NCI-H146 treated with DMSO at 0.1 percent for 48 hours (cell line): ENCODE data around the gene VAC14.
A peak's percentile ranks its signal among the peaks of the same experiment; 100 is the strongest.

Experiments used
- DNase-seq: peaks from one replicate; lab custom pipeline; 2025; ENCODE audit not compliant: unreplicated experiment; lab: John Stamatoyannopoulos, UW

Gene VAC14

DNA sequence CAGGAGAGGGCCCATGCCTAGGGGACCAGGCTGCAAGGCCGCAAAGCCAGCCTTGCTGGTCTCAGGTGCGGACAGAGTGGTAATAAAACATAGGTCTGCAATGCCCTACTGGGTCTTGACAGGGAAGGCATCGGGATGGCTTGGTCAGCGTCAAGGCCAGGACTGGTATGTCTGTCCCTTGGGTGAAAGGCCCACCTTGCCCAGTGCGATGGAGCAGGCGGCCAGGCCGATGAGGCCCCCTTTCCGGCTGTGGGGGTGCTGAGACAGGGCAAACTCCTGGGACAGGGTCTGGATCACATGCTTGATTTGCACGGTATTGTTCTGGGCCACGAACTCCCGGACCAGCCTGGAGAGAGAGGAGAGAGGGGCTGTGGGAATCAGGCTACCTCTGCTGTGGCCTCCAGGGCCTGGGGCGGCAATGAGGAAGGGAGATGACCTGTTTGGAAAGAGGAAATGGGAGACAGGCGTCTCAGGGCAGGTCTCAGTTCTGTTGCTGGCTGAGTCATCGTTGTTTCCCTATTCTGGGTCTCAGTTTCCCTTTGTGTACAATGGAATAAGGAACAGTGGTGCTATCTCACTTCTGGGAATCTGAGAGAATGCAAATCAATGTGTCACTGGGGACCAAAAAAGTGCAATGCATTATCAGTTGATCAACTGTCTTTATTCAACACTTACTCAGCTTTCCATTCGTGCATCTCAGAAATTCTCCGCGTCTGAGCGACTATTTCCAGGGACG, 14.8 kb downstream of the VAC14 start:
- DNase-seq: no peak

DNA sequence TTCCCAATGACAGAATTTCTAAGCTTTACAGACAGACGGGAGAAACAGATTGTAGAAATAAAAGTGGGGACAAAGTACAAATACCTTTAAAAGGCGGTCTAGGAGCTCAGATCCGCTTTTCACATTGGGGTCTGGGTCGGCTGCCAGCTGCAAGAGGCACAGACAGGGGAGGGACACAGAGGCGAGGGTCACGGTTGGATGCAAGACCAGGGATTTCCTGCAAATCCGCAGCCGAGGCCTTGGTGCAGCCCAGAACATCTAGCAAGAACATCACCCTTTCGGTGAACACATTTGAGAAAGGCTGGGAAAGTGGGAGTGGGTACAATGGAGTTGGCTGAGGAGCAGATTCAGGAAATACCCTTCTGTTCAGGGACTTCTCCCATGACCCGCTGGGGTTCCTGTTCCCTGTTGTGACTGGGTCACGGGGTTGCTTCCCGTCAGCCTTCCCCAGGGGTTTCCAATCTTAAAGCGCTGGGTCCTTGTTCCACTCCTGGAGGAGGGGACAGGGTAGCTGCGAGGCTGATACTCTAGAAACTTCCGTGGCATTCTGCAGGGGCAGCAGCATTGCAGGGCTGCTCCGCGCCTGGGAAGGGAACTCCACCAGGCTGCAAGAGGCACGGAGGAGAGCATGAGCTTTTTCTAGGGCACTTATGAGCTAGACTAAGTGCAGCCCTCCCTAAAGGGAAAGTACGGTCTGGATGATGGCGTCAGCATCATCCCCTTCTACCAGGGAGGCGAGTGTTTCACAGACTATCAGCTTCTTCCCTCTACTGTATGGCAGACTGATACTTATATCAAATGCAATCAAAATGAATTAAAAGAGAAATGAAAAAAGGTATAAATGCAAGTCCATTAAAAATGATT, 16.0 kb downstream of the VAC14 start:
- DNase-seq: no peak

DNA sequence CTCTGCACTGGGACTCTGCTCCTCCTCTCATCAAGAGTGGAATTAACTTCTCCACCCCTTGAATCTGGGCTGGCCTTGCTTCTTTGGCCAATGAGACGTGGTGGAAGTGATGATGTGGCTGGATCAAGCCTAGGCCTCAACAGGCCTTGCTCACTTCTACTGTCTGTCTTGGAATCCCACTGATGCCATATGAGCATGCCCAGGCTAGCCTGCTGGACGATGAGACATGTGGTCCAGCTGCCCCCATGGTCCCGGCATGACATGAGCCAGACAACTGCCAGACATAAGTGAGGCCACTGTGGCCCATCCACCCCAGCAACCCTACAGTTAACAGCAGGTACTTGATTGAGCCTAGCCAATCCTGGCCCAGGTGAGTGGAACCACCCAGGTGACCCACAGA, 18.7 kb downstream of the VAC14 start:
- no peak for DNase-seq

DNA sequence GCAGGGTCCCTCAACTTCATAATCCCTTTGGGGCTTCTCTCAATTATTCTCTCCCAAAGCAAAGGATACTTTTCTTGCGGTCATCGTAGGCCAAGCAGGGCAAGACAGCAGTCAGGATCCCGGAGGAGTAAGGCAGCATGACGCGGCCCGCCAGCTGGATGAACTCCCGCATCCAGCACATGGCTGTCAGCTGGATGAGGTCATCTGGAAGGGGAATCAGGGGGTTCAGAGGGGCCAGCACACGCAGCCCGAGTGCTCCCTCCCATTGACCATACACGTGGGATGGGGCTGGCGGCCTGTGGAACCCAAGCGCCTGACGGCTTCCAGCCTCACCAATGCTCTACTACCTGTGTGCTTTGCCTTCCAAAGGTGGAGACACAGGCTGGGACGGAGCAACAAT, 19.2 kb downstream of the VAC14 start:
- no peak for DNase-seq

DNA sequence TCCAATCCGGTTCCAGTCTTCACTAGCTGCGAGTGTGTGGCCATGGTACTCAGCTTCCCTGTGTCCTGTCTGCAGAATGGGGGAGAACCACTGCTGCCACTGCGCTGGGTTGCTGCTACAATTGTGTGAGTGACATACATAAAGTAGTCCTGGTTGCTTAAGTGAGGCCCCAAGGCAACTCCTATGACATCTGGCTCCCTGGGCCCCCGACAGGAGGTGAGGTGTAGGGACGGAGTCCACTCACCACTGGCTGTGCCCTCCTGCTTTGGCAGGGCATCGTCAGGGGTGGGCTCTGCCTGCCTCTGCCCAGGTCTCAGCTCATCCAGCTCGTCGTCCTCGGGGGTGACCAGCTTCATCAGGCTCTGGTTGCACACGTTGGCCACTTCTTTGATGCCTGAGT, 20.4 kb downstream of the VAC14 start:
- no peak for DNase-seq

DNA sequence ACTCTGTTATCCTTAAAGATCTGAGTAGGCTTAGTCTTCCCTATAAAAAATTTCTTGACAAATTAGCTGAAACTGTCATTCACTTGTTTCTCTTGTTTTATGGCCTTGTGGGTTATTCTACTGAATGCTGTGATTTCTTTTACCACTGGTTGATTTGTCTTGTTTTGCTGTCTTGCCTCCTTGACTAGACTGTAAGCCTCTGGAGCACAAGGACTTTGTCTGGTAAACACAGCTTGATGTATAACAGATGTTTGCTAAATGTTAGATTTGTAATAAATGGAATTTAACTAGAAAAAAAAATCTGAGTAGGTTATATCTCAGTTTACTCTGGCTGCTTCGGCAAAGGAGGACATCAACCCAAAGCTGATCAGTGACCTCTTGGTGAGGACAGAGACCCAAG, 21.6 kb downstream of the VAC14 start:
- DNase-seq: no peak

DNA sequence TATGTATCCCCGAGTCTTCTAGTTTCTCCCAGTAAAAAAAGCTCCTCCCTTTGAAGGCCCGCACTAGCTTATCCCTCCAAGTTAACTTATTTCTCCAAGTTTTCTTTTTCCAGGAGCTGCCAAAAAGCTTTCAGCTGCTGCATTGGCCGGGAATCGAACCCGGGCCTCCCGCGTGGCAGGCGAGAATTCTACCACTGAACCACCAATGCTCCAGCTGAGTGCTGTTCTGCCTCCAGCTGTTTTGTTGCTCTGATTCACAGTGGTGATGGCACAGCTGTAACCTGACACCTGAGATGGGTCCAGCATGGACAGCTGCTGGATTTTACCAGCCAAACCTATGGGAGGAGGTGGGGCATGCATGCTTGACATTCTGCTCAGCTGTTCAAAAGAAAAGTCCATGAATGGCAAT, 22.1 kb downstream of the VAC14 start:
- peak; percentile 4 for DNase-seq

DNA sequence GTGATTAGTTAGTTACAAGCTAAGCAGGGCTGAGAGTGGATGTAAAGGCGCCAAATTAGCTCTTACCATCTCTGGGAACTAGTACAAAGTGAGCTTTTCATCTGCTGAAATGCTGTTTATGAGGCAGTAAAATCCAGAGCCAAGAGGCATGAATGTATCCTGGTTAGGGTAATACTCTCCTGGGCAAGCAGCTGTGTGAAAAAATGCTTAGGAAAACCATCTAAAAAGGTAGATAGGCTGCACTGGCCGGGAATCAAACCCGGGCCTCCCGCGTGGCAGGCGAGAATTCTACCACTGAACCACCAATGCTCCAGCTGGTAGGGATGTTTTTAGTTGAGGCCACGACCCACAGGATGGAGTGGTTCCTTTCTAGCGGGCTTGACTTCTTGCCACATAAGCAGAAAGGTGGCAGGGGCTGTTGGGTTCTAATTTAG, 23.0 kb downstream of the VAC14 start:
- DNase-seq: no peak

DNA sequence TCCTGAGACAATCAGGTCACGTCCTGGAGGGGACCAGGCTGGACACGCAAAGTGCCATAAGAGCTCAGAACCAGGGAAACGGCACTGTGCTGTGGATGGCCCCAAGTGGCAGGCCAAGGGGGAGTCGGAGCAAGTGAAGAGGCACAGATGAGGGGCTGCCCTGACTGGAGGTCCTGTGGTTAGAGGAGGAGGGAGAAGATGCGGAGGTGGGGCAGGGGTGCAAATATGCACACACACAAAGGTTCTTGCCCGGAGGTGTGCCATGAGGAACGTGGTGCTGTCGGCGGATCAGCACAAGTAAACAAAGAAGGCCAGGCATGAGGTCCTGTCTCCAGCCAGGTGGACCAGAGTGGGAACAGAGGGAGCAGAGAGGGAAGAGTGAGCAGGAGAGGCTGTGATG, 23.5 kb downstream of the VAC14 start:
- no peak for DNase-seq

DNA sequence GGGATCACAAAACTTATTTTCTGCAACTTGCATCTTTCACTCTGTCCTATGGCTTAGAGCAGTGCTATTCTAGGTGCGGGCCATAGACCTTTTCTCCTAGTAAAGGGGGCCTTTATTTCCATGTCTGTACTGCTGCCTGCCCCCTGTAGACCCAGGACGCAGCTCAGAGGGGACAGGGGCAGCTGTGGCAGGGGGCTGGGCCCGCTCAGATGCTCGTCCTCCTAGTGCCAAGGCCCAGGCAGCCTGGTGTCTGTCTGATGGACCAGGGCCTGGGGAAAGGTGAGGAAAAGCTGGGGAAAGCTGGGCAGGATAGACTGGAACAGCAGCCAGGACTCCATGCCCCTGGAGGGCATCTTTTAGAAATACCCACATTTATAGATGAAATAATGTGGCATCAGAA, 25.6 kb downstream of the VAC14 start:
- no peak for DNase-seq

DNA sequence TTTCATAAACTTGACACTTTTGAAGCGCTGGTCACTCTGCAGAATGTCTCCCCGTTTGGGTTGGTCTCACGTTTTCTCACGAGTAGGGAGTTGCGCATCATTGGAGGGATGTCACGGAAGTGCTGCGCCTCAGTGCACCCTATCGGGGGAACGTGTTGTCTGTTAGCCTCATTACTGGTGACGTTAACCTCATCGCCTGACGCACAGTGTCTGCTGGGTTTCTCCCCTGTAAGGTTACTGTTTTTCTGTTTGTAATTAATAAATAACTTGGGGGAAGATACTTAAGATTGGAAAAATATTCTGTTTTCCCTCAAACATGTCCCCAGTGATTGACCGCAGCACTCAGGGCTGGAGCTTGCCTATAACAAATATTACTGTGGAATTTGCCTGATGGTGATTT, 26.7 kb downstream of the VAC14 start:
- DNase-seq: no peak

DNA sequence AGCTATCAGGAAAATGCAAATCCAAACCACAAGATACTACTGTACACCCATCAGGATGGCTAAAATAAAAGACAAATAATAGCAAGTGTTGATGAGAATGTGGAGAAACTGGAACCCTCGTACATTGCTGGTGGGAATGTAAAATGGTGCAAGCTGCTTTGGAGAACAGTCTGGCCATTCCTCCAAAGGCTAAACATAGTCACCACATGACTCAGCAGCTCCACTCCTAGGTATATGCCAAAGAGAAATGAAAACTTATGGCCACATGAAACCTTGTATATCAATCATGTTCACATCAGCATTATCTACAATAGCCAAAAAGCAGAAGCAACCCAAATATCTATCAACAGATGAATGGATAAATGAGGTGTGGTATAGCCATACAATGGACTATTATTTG, 28.5 kb downstream of the VAC14 start:
- no peak for DNase-seq

DNA sequence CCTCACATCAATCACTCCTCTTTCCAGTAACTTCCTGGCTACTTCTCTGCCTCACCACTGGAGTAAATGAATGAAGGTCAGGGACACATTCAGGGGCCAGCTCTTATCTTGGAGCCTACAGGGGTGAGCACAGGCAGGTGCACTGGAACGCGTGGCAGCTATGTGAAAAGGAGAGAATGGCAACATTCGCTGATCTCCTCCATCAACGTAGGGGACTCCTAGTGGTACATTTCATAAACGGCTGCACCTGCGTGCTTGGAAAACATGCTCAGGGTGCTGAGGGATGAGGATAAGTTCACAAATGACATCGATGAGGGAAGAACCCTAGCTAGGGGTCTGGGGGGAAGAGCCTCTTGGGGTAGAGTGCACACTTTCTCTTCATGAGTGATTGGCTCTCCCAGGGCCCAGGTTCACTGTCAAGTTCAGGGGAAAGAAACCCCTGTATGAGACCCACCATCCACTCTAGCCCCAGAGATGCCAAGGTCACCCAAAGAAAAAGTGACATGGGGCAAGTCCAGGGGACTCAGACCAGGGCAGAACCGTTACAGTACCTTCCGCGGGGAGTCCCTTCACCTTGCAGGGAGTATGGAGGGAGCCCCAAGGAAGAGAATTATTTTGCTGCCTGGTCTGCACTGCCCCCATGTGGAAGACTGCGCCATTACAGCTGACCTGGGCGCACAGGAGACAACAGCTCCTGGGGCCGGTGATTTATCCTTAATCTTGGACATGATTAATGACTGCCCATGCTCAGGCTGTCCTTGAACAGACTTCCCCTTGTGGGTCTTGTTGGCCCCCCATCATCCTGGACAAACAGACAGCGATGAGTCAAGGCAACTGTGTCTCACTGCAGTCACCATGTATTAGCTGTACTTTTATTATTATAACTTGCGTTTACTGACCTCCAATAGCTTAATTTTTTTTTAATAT, 30.1 kb downstream of the VAC14 start:
- DNase-seq: no peak

DNA sequence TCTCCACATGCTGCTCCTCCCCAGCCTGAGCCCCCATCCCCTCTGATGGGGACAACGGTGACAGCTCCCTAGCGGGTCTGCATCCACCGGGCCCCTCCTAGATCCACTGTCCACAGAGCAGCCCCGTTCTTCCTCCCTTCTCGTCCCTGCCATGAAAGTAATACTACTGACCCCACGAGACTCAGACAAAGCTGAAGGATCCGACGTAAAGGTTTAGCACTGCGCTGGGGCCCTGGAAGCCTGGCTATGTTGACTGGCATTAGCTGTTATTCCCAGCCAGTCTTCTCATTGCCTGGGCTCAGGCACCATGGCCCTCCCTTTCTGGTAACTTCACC, 30.7 kb downstream of the VAC14 start:
- no peak for DNase-seq

DNA sequence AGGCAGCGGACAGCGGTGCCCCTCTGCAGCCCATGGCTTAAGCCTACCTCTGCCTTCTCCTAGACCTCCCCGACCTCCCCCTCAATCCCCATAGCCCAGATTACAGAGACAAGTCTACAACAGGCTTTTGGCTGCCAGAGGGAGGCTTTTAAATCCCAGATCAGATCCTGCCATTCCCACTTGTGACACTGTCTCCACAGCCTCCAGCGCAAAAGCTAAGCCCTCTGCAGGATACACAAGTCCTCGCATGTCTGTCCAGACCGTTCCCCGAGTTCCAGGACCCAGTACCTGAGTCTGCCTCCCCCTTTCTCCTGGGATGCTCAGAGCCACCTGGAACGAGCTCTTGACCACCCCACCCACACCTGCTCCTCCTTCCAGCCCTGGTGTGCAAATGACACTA, 31.2 kb downstream of the VAC14 start:
- DNase-seq: no peak

DNA sequence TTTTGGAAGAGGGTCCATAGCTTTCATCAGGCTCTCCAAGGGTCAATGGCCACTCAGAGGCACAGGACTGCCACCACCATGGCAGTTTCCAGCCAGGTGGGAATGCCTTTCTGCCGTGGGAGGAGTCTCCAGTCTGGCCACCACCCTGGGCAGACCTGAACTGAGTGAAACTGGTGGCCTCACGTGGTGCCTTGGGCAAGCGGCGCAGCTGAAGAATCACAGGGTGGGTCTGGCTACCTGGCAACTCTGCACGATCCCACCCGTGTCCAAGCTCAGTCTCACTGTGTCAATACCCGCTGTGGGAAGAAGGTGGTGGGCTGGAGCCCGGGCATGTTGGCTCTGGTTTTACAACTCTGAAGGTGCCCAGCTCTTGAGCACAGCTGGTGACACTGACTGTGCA, 31.8 kb downstream of the VAC14 start:
- no peak for DNase-seq

DNA sequence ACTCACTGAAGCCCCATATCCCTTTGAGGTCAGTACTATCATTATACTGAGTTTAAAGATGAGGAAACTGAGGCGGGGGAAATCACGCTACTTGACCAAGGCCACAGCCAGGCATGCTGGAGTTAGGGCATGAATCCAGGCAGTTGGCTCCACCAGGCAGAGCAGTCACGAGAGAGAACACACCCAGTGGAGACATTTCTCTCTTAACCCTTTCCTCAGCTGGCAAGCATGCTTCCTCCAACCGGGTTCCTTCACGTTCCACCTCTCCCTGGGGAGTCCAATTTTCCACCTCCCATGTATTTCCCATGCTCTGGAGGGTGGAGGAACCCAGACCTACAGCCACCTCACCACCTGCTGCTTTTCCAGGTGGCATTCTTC, 32.8 kb downstream of the VAC14 start:
- no peak for DNase-seq

DNA sequence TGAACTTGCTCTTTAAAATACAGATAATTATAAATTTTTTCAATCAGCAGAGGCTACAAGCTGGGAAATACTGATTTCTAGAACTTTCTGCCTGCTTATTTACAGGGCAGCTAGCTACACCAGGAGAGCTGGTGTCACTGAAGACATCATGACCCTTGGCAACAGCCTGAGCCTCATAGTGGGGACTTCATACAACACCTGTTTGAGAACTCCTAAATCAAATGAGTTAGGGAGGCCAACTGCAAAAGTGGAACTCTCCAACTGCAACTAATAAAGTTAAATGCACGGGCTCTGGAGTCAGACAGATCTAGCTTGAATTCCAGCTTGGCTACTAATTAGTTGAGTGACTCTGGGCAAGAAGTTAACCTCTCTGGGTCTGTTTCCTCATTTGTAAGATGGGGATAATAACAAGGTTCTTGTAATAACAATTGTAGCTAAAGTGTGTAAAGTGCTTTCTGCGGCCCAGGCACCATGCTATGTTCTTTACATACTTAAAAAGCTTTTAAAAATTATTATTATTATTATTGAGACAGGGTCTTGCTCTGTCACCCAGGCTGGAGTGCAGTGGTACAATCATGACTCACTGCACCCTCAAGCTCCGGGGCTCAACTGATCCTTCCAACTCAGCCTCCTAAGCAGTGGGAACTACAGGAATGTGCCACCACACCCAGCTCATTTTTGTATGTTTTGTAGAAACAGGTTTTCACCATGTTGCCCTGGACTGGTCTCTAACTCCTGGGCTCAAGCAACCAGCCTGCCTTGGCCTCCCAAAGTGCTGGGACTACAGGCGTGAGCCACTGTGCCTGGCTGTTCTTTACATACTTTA, 33.4 kb downstream of the VAC14 start:
- no peak for DNase-seq

DNA sequence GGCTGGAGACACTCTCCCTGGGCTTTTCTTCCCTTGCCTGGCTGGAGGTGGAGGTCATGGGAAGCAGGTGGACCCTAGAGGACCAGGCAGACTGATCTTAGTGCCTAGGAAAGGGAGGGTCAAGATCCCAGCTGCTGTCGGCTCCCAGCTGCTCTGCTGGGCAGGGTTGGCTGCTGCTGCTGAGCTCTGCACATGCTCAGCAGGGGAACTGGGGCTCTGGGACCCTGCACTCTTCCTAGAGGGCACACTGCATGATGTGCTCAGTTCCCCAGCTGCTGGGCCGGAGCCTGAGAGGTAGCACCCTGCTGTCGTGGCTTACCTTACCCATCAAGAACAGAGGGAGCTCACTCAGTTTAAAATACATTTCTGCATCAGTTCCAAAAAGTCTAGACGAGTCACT, 34.3 kb downstream of the VAC14 start:
- DNase-seq: no peak

DNA sequence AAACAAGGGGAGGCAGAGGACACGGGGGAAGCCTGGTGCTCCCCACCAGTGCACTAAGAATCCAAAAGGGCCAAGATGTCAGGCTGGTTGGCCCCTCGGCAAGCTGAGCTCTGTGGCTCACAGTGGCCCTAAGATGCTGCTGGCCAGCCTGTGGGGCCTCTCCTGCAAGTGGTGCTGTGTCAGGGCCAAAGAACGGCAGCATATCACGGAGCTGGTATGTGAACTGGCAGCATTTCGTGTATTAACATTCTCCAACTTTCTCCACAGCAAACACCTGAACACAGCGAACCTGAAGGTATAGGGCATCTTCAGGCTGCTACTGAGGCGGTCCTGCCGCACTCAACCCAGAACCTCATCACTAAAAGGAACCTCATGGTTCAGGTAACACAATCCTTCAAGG, 34.8 kb downstream of the VAC14 start:
- no peak for DNase-seq

DNA sequence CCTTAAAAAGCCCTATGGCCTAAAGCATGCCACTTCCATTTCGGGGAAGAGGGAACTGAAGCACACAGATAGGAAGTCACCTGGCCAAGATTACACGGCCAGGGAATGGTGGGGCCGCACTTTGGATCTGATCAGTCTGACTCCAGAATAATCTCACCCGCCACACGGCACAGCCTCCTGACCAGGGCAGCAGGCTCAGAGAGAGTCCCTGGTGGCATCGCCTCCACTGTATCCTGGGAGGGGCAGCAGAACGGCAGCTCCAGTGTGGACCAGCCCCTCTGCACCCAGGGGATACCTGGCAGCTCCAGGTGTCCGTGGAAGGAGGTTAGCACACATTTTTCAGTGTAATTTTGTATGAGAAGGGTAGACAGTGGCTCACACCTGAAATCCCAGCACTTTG, 35.5 kb downstream of the VAC14 start:
- DNase-seq: no peak
